Activated CD4-positive, alpha-beta T cell treated with anti-CD3 and anti-CD28 coated beads, Interleukin-2, amount 10 ng/mL, durations not matched to agents 24 days and 14 days (primary cell): Measurements from ENCODE around the gene SPDYE1. TPM values are rescaled to one million over a fixed set of nuclear protein-coding genes. Genes with fewer than 3 reads are reported as not detected.
A peak's percentile ranks its signal among the peaks of the same experiment; 100 is the strongest.
"Not testable (repeated sequence)": the region's sequence is repeated elsewhere in the genome, so short reads cannot be mapped to it uniquely, and the experiment has no call there.

Source experiments
- DNase-seq: peaks from one replicate; pipeline ENCODE4 v3.0.0; 2022
- H3K27ac Mint-ChIP-seq: one replicate; pipeline ENCODE4 v1.8.0; 2022; ENCODE audit warnings: mild to moderate bottlenecking, mixed read lengths
- H3K27me3 Mint-ChIP-seq: one replicate; pipeline ENCODE4 v1.8.0; 2022; ENCODE audit warnings: mixed read lengths
- H3K36me3 Mint-ChIP-seq: one replicate; pipeline ENCODE4 v1.8.0; 2022; ENCODE audit warnings: low read depth, mild to moderate bottlenecking, mixed read lengths
- H3K4me1 Mint-ChIP-seq: one replicate; pipeline ENCODE4 v1.8.0; 2021; ENCODE audit warnings: mixed read lengths
- H3K4me3 Mint-ChIP-seq: one replicate; pipeline ENCODE4 v1.8.0; 2022; ENCODE audit warnings: mild to moderate bottlenecking, moderate library complexity, mixed read lengths
- H3K9me3 Mint-ChIP-seq: one replicate; pipeline ENCODE4 v1.8.0; 2021; ENCODE audit warnings: mixed read lengths
- intact Hi-C: fragments of 100-400 bp; cut with micrococcal nuclease; formaldehyde crosslinking; loops from one replicate; pipeline ENCODE4 v1.15.1; 2023
- total RNA-seq: library from RNA; stranded (reverse); gene quantifications from 2 replicates; pipeline ENCODE4 v1.2.3, GENCODE V29; 2022

Gene SPDYE1
- not detected in 2 replicates for total RNA-seq

GRCh38 chr7:43997532-43997931 is at the start of gene SPDYE1:
TSS of gene SPDYE1 (plus strand) at chr7:43997897. CDS start at chr7:43999950, 2,053 bp downstream.
- H3K4me1 Mint-ChIP-seq, intact Hi-C loops, H3K27ac Mint-ChIP-seq, DNase-seq, H3K9me3 Mint-ChIP-seq, H3K36me3 Mint-ChIP-seq, H3K27me3 Mint-ChIP-seq, H3K4me3 Mint-ChIP-seq: not testable (repeated sequence)

GRCh38 chr7:43952028-43952427 is 45.7 kb upstream of the SPDYE1 start:
- Mint-ChIP-seq H3K27ac (no peak overlapping the region), H3K4me1 (peaks cover 8% of the 10 kb centered on the region), H3K9me3 (no peaks in the 10 kb centered on the region), H3K27me3 (no peaks in the 10 kb centered on the region), H3K4me3 (no peak overlapping the region), H3K36me3 (peaks cover 29% of the 10 kb centered on the region)
- no peak for DNase-seq
- intact Hi-C loops: loop anchor here (10.0 kb wide), 1 partner anchor 343 kb away; no protein-coding TSS in a partner anchor

- Mint-ChIP-seq H3K27me3 (no peaks in the 10 kb centered on the region), H3K9me3 (no peaks in the 10 kb centered on the region), H3K27ac (no peak overlapping the region), H3K4me1 (peaks cover 8% of the 10 kb centered on the region), H3K36me3 (peaks cover 24% of the 10 kb centered on the region), H3K4me3 (no peak overlapping the region)
- intact Hi-C loops: loop anchor here (10.0 kb wide), 1 partner anchor 342 kb away; no protein-coding TSS in a partner anchor
- no peak for DNase-seq
Measured at GRCh38 chr7:43953071-43953470, 44.6 kb upstream of the SPDYE1 start.

GRCh38 chr7:43954524-43955228 is 43.0 kb upstream of the SPDYE1 start:
- Mint-ChIP-seq H3K9me3 (no peaks in the 10 kb centered on the region), H3K4me3 (no peak overlapping the region)

GRCh38 chr7:43956027-43956426 is 41.7 kb upstream of the SPDYE1 start:
- no peaks in the 10 kb centered on the region for H3K9me3 Mint-ChIP-seq
- no peak overlapping the region for H3K27ac Mint-ChIP-seq
- H3K4me3 Mint-ChIP-seq: no peak overlapping the region
- peaks cover 8% of the 10 kb centered on the region for H3K4me1 Mint-ChIP-seq
- intact Hi-C loops: loop anchor here (10.0 kb wide), 1 partner anchor 339 kb away; no protein-coding TSS in a partner anchor
- DNase-seq: no peak
- peaks cover 26% of the 10 kb centered on the region for H3K36me3 Mint-ChIP-seq
- H3K27me3 Mint-ChIP-seq: no peaks in the 10 kb centered on the region

More at GRCh38 chr7:43954524-43955228, 43.0 kb upstream of the SPDYE1 start:
- no peak overlapping the region for H3K27ac Mint-ChIP-seq
- DNase-seq: peak; percentile 73
- peaks cover 22% of the 10 kb centered on the region for H3K36me3 Mint-ChIP-seq
- intact Hi-C loops: loop anchor here (10.0 kb wide), 1 partner anchor 340 kb away; no protein-coding TSS in a partner anchor
- no peaks in the 10 kb centered on the region for H3K27me3 Mint-ChIP-seq
- peaks cover 8% of the 10 kb centered on the region for H3K4me1 Mint-ChIP-seq

- intact Hi-C loops: no loop called here
- H3K27me3 Mint-ChIP-seq: no peaks in the 10 kb centered on the region
- peaks cover 5% of the 10 kb centered on the region for H3K4me1 Mint-ChIP-seq
- no peak overlapping the region for H3K4me3 Mint-ChIP-seq
- H3K9me3 Mint-ChIP-seq: no peaks in the 10 kb centered on the region
- no peak overlapping the region for H3K27ac Mint-ChIP-seq
- DNase-seq: no peak
- peaks cover 11% of the 10 kb centered on the region for H3K36me3 Mint-ChIP-seq
Measured at GRCh38 chr7:43960933-43961332, 36.8 kb upstream of the SPDYE1 start.

- DNase-seq, H3K27ac Mint-ChIP-seq, H3K36me3 Mint-ChIP-seq, intact Hi-C loops, H3K9me3 Mint-ChIP-seq, H3K4me1 Mint-ChIP-seq, H3K4me3 Mint-ChIP-seq, H3K27me3 Mint-ChIP-seq: not testable (repeated sequence)
Measured at GRCh38 chr7:43966392-43966791, 31.3 kb upstream of the SPDYE1 start.

GRCh38 chr7:43968172-43969040 is 29.3 kb upstream of the SPDYE1 start:
- intact Hi-C loops, H3K27ac Mint-ChIP-seq, H3K27me3 Mint-ChIP-seq, H3K4me1 Mint-ChIP-seq, DNase-seq, H3K36me3 Mint-ChIP-seq, H3K4me3 Mint-ChIP-seq, H3K9me3 Mint-ChIP-seq: not testable (repeated sequence)

GRCh38 chr7:43969586-43969985 is 28.1 kb upstream of the SPDYE1 start:
- intact Hi-C loops, H3K36me3 Mint-ChIP-seq, H3K4me3 Mint-ChIP-seq, H3K27me3 Mint-ChIP-seq, H3K9me3 Mint-ChIP-seq, H3K27ac Mint-ChIP-seq, H3K4me1 Mint-ChIP-seq, DNase-seq: not testable (repeated sequence)

GRCh38 chr7:43970698-43971097 is 27.0 kb upstream of the SPDYE1 start:
- H3K9me3 Mint-ChIP-seq, DNase-seq, H3K4me1 Mint-ChIP-seq, H3K27ac Mint-ChIP-seq, H3K4me3 Mint-ChIP-seq, H3K36me3 Mint-ChIP-seq, H3K27me3 Mint-ChIP-seq, intact Hi-C loops: not testable (repeated sequence)

- H3K4me1 Mint-ChIP-seq, intact Hi-C loops, H3K27me3 Mint-ChIP-seq, H3K27ac Mint-ChIP-seq, H3K36me3 Mint-ChIP-seq, H3K9me3 Mint-ChIP-seq, H3K4me3 Mint-ChIP-seq, DNase-seq: not testable (repeated sequence)
Measured at GRCh38 chr7:43974033-43974573, 23.6 kb upstream of the SPDYE1 start.

GRCh38 chr7:43974725-43975482 is 22.8 kb upstream of the SPDYE1 start:
- DNase-seq, H3K36me3 Mint-ChIP-seq, H3K9me3 Mint-ChIP-seq, H3K27me3 Mint-ChIP-seq, H3K27ac Mint-ChIP-seq, H3K4me3 Mint-ChIP-seq, intact Hi-C loops, H3K4me1 Mint-ChIP-seq: not testable (repeated sequence)

- no peak overlapping the region for H3K27ac Mint-ChIP-seq
- DNase-seq: no peak
- no peaks in the 10 kb centered on the region for H3K4me1 Mint-ChIP-seq
- H3K4me3 Mint-ChIP-seq: no peak overlapping the region
- H3K9me3 Mint-ChIP-seq: no peaks in the 10 kb centered on the region
- H3K27me3 Mint-ChIP-seq: no peaks in the 10 kb centered on the region
- intact Hi-C loops: no loop called here
- peaks cover 2% of the 10 kb centered on the region for H3K36me3 Mint-ChIP-seq
Measured at GRCh38 chr7:43977525-43977924, 20.2 kb upstream of the SPDYE1 start.
